ENCODE measurements around the gene CDCP1.

CDCP1 gene

GRCh38 chr3:45137656-45138181, 8.5 kb downstream of the CDCP1 start:
- no peak for DNase-seq (ENCODE audit: low read depth in 1 of 2, low spot score in 1 of 2)

- no peak for DNase-seq (ENCODE audit: low read depth in 1 of 2, low spot score in 1 of 2)
Observed at GRCh38 chr3:45135959-45136358, 10.2 kb downstream of the CDCP1 start.

- no peak for DNase-seq (ENCODE audit: low read depth in 1 of 2, low spot score in 1 of 2)
Observed at GRCh38 chr3:45134758-45135521, 11.2 kb downstream of the CDCP1 start.

DNA sequence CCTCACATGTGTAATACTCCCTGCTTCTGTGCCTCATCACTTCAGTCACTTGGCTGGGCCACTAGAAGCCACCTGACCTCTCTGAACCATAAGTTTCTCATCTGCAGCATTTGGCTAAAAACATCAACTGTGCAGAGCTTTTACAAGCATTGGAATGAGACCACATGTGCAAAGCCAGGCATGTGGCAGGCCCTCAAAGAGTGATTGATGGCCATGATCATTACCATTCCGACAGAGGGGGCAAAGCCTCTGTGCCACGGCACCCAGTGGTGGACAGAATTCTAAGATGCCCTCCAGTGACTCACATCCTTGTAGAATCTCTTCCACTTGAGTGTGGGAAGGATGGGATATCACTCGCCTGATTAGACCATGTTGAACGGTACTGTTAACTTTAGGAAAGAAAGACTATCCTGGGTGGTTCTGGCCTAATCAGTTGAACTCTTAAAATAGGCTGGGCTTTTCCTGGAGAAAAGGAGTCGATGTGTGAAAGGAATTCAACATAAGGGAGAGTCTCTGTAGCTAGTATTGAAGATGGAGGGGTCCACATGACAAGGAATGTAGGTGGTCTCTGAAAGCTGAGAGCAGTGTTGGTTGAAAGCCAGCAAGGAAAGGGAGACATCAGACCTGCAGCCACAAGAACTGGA, 13.5 kb downstream of the CDCP1 start:
- DNase-seq (ENCODE audit: low read depth in 1 of 2, low spot score in 1 of 2): no peak

DNA sequence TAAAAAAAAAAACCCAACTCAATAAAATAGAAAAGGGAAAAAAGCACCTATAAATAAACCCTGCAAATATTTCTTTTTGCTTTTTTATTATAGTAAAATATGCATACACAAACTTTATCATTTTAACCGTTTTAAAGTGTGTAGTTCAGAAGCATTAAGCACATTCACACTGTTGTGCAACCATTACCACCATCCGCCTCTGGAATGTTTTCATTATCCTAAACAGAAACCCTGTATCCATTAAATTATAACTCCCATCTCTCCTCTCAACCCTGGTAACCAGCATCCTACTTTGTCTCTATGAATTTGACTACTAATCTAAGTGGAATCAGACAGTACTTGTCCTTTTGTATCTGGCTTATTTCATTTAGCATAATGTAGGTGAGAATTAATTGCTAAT, 15.0 kb downstream of the CDCP1 start:
- DNase-seq (ENCODE audit: low read depth in 1 of 2, low spot score in 1 of 2): no peak

DNA sequence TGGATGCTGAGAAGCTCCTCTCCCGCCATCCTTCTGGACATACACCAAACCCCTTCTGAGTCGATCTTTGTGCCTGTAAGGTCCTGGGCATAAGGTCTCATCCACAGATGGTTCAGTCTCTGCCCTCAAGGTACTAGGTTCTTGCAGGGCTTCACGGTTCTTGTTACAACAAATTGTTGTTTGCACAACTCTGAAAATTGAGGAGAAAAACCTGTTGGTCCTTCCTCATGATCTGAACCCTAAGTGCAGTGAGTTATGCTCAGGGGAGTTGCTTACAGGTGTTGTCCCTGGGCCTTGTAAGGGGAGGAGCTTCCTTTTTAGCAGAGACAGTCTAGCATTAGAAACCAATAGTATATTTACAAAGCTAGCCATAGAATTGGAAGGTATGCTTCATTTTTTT, 15.7 kb downstream of the CDCP1 start:
- DNase-seq (ENCODE audit: low read depth in 1 of 2, low spot score in 1 of 2): no peak

DNA sequence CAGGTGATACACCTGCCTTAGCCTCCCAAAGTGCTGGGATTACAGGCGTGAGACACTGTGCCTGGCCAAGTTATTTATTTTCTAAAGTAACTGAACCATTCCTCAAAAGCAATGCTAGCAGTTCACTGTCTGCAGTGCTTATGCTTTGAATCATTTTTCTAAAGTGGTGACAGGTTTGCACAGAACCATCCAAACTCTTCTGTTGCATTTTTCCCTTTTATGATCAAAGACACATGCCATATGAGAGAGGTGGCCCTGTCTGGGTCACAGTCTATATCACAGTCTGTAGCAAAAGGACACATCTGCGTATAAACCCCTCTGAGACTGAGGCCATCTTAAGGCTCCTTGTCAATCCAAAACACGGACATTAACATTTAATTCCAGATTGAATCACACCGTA, 17.2 kb downstream of the CDCP1 start:
- DNase-seq (ENCODE audit: low read depth in 1 of 2, low spot score in 1 of 2): no peak

GRCh38 chr3:45127130-45127822, 18.9 kb downstream of the CDCP1 start:
- no peak for DNase-seq (ENCODE audit: low read depth in 1 of 2, low spot score in 1 of 2)

GRCh38 chr3:45126730-45127129, 19.4 kb downstream of the CDCP1 start:
- no peak for DNase-seq (ENCODE audit: low read depth in 1 of 2, low spot score in 1 of 2)

- no peak for DNase-seq (ENCODE audit: low read depth in 1 of 2, low spot score in 1 of 2)
Observed at GRCh38 chr3:45125550-45126026, 20.6 kb downstream of the CDCP1 start.

DNA sequence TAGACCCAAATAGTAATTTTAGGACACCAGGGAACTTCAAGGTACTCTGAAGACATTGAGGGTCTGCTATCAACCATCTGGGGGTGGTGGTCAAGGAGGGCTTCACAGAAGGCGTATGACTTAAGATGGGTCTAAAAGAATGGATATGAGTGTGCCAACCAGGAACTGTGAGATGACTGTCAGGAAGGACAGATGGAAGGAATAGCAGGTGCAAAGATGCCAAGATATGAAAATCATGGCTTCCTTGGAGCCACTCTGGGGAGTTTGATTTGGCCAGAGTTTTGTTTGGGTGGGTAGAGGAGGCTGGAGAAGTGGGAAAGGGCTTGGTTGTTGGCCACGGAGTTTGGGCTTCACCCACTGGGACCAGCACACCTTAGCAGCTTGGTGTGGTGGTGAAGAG, 21.2 kb downstream of the CDCP1 start:
- DNase-seq (ENCODE audit: low read depth in 1 of 2, low spot score in 1 of 2): no peak

- no peak for DNase-seq (ENCODE audit: low read depth in 1 of 2, low spot score in 1 of 2)
Observed at GRCh38 chr3:45124352-45124751, 21.8 kb downstream of the CDCP1 start.

GRCh38 chr3:45123581-45124269, 22.5 kb downstream of the CDCP1 start:
- DNase-seq (ENCODE audit: low read depth in 1 of 2, low spot score in 1 of 2): no peak

- no peak for DNase-seq (ENCODE audit: low read depth in 1 of 2, low spot score in 1 of 2)
Observed at GRCh38 chr3:45123030-45123429, 23.1 kb downstream of the CDCP1 start.

- no peak for DNase-seq (ENCODE audit: low read depth in 1 of 2, low spot score in 1 of 2)
Observed at GRCh38 chr3:45120359-45121158, 25.6 kb downstream of the CDCP1 start.

DNA sequence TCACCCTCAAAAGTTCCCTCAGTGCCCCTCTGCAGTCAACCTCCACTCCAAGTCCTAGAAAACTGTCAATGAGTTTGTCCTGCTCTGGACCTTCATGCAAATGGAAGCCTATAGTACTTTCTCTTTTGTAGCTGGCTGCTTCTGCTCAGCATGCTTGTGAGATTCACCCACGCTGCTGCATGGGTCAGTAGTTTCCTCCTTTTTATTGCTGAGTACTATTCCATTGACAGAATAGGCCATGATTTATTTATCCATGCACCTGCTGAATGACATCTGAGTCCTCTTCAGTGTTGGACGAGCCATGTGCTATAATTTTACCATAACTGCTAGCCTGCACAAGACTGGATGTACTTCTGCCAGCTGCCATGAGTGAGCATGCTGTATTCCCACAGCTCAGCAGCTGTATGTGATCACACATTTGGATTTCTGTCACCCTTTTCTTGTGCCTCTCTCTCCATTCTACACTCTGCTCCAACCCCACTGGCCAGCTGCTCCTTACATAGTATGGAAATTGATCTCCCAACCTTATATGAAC, 26.3 kb downstream of the CDCP1 start:
- no peak for DNase-seq (ENCODE audit: low read depth in 1 of 2, low spot score in 1 of 2)

DNA sequence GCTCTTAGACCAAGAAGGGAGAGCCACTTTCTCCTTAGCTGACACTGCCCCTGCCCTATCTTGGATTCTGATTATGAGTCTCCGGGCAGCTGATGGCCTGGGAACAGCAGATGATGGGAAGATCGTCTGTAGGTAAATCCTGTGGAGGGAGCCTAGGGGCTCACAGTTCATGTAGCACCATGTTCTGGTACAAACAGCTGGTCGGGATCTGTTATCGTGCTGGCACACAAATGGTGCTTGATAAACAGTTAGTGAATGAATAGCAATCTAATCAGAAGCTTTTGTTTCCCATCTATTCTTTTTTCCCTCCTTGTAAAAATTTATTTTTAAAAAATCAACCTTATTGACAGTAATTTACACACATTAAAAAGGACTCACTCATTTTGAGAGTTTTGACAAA, 26.8 kb downstream of the CDCP1 start:
- no peak for DNase-seq (ENCODE audit: low read depth in 1 of 2, low spot score in 1 of 2)

DNA sequence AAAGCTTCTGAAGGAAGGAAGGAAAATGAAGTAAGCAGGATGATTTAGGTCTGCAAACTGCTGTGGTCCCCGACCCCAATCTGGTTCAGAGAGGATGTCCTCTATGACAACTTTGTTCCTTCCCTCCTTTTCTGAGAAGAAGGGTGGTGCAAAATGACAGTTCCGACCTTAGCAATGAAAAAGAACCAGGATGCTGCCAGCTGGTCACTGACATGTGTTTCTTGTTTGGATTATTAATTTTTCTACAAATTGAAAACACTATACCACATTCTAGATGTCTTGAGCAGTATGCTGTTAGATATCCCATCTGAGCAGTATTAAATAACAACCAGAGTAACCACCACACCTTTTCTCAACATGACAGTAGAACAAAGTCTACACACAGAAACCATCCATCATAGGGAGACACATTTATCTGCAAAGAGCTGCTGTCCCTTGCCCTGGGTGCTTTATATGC, 27.5 kb downstream of the CDCP1 start:
- DNase-seq (ENCODE audit: low read depth in 1 of 2, low spot score in 1 of 2): no peak

DNA sequence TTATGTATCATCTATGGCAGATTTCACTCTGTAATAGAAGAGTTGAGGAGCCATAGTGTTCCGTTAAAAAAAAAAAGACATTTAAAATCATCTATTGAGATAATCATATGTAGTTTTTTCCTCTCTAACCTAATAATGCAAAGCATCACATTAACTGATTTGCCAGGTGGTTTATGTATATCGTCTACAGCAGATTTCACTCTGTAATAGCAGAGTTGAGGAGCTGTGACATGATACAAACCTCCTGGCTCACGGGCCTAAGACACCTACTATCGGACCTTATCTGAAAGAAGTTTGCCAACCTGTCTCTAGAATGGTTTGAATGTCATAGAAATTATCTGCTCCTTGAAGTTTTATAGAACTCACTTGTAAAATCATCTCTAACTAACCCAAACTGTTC, 29.8 kb downstream of the CDCP1 start:
- no peak for DNase-seq (ENCODE audit: low read depth in 1 of 2, low spot score in 1 of 2)

- DNase-seq (ENCODE audit: low read depth in 1 of 2, low spot score in 1 of 2): no peak
Observed at GRCh38 chr3:45113625-45114050, 32.5 kb downstream of the CDCP1 start.

Measured in activated T-helper 1 cell treated with anti-CD3 and anti-CD28 coated beads, Interleukin-2, amount 50 U/mL, for 16 hours (primary cell).